NCI-H460 (cell line): ENCODE data around the gene WDR70. TPM values are rescaled to one million over a fixed set of nuclear protein-coding genes. Genes with fewer than 3 reads are reported as not detected.
"Not testable (repeated sequence)": the region's sequence is repeated elsewhere in the genome, so short reads cannot be mapped to it uniquely, and the experiment has no call there.

ENCODE experiments used
- DNase-seq: peaks from one replicate; pipeline ENCODE4 v3.0.0-alpha.2; 2016; ENCODE audit warnings: low read depth; ENCODE audit errors: extremely low read depth
- total RNA-seq: library from RNA; depleted of rRNA; stranded (reverse); fragments of >200 nt; shearing (Covaris generic); gene quantifications from 2 replicates; pipeline ENCODE4 v1.2.3, GENCODE V29; 2014

WDR70 gene
- total RNA-seq, 1 experiment from 2014 or later = 22.8 TPM

DNA sequence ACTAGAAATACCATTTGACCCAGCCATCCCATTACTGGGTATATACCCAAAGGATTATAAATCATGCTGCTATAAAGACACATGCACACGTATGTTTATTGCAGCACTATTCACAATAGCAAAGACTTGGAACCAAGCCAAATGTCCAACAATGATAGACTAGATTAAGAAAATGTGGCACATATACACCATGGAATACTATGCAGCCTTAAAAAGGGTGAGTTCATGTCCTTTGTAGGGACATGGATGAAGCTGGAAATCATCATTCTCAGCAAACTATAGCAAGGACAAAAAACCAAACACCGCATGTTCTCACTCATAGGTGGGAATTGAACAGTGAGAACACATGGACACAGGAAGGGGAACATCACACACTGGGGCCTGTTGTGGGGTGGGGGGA is 243.2 kb downstream of the WDR70 start:
- DNase-seq = not testable (repeated sequence)

- DNase-seq = no peak
These were observed 247.1 kb downstream of the WDR70 start for GRCh38 chr5:37626266-37626665.

- no peak for DNase-seq
These were observed 249.8 kb downstream of the WDR70 start for GRCh38 chr5:37628876-37629275.

DNA sequence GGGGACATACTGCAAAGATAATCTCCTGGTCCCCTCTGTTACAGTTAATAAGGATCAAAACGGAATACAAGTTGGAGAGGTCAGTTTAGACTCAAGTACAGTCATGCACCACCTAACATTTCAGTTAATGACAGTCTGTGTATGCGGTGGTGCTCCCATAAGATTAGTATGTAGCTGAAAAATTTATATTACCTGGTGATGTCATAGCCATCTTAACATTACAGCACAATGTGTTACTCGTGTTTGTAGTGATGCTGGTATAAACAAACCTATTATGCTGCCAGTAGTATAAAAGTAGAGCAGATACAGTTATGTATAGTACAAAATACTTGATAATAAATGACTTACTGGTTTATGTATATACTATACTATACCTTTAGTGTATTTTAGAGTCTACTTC is 252.8 kb downstream of the WDR70 start:
- no peak for DNase-seq

GRCh38 chr5:37637165-37637845 is 258.2 kb downstream of the WDR70 start:
- DNase-seq = no peak

GRCh38 chr5:37638897-37639296 is 259.8 kb downstream of the WDR70 start:
- DNase-seq = no peak

GRCh38 chr5:37640088-37640487 is 261.0 kb downstream of the WDR70 start:
- DNase-seq = no peak

DNA sequence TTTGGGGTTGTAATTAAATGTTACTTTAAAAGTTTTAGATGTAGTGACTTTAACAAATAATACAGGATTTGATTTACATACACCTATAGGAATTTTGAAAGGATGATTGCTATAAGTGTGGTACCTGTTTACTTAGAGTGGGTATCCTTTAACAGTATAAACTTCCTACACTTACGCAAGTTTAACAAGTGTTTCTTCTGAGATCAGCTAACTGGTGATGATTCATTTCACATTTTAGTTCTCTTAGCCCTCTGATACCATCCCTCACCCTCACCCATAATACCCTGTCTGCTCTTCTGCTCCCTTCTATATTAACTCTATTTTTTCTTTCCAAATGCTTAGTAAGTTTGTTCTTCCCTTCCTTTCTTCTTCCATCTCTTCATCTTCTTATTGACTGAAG is 262.8 kb downstream of the WDR70 start:
- no peak for DNase-seq

DNA sequence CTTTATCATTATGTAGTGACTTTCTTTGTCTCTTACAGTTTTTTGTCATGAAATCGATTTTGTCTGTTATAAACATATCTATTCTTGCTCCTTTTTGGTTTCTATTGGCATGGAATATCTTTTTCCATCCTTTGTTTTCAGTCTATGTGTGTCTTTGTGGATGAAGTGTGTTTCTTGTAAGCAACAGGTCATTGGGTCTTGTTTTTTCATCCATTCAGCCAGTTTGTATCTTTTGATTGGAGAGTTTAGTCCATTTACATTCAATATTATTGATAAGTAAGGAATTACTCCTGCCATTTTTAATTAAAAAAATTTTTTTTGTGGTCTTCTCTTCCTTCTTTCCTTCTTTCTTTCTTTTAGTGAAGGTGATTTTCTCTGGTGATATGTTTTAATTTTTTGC is 266.6 kb downstream of the WDR70 start:
- DNase-seq = no peak

- DNase-seq = not testable (repeated sequence)
These were observed 275.4 kb downstream of the WDR70 start for GRCh38 chr5:37654566-37654965.

DNA sequence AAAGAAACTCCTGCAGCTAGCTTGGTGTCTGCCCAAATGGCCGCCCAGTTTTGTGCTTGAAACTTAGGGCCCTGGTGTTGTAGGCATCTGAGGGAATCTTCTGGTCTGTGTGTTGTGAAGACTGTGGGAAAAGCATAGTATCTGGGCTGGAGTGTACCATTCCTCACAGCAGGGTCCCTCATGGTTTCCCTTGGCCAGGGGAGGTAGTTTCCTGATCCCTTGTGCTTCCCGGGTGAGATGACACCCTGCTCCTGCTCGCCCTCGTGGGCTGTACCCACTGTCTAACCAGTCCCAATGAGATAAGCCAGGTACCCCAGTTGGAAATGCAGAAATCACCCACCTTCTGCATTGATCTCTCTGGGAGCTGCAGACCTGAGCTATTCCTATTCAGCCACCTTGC is 277.9 kb downstream of the WDR70 start:
- no peak for DNase-seq

GRCh38 chr5:37658440-37658839 is 279.3 kb downstream of the WDR70 start:
- no peak for DNase-seq

DNA sequence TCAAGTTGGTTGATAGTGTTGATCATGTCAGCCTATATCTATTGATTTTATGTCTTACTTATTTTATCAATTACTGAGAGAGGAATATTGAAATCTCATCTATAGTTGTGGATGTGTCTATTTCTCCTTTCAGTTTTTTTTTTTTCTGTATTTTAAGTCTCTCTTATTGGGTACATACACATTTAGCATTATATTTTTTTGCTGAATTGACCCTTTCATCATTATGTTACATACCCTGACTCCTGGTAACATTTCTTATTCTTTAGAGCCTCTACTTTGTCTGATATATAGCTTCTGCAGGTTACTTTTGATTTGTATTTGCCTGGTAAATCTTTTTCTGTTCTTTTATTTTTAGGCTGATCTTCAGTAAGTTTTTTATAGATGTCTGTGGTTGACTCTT is 281.2 kb downstream of the WDR70 start:
- DNase-seq = no peak

DNA sequence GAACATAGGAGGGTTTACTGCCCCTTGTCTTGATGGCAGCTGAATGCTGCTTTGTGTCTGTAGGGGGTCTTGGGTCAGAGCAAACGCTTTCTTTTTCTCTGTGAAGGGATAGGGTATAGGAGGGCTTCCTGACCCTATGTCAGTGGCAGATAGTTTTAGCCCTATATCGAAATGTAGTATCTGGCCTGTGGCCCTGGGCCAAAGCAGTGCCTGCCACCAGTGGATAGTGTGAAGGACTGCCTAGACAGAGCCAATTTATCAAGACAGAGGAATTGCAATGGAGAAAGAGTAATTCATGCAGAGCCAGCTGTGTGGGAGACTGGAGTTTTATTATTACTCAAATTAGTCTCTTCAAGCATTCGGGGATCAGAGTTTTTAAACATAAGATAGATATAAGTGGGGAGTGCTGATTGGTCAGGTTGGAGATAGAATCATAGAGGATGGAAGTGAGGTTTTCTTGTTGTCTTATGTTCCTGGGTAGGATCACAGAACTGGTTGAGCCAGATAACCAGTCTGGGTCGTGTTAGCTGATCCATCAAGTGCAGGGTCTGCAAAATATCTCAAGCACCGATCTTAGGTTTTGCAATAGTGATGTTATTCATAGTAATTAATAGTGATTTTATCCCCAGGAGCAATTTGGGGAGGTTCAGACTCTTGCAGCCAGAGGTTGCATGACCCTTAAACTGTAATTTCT is 282.3 kb downstream of the WDR70 start:
- no peak for DNase-seq

GRCh38 chr5:37661951-37662350 is 282.8 kb downstream of the WDR70 start:
- no peak for DNase-seq

DNA sequence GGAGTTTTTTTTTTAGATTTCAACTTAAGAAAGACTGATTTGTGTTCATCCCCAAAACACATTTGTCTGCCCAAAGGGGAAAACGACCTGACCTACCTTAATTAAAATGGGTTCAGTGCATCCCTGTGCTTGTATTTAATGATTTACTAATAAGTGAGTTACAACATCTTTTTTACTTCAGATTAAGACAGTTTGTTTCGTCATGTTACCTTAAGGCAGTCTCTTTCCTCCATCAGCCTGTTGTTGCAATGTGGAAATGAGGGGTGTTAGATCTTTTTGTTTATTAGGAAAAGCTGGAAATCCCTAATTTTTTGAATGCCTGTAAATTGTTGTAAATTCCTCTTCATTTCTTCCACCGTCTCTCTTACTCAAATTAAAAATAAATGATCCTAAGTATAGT is 283.2 kb downstream of the WDR70 start:
- DNase-seq = no peak

- no peak for DNase-seq
These were observed 283.8 kb downstream of the WDR70 start for GRCh38 chr5:37662789-37663485.

GRCh38 chr5:37663538-37663937 is 284.4 kb downstream of the WDR70 start:
- no peak for DNase-seq

- no peak for DNase-seq
These were observed 285.4 kb downstream of the WDR70 start for GRCh38 chr5:37664551-37664950.

GRCh38 chr5:37665272-37665671 is 286.2 kb downstream of the WDR70 start:
- DNase-seq = no peak

DNA sequence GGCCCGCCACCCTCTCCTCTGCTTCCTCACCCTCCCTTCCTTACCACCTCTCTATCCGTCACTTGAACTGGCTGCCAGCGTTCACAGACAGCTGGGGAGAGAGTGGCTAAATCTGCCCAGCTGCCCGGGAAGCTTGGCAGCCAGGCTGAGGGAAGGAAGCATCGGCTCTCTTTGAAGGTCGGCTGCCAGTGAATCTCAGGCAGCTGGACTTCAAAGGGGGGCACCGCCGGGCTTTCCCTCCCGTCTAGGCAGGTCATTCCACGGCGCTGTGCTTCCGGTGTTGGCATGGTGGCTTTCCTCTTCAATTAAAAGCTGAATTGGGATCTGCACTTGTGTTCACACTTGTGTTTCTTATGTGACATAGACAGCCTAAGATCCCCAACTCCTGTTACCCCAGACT is 286.8 kb downstream of the WDR70 start:
- no peak for DNase-seq

GRCh38 chr5:37667430-37667829 is 288.3 kb downstream of the WDR70 start:
- DNase-seq = no peak
